ENCODE measurements around the gene LCAT.
"Not testable (repeated sequence)": the region's sequence is repeated elsewhere in the genome, so short reads cannot be mapped to it uniquely, and the experiment has no call there.

GRCh38 chr16:67915496-67915769 is 28.5 kb downstream of the LCAT start:
- not testable (repeated sequence) for TF ChIP-seq CTCF, POLR2A, POLR2AphosphoS5 (IDR thresholded peaks at IDR 0.05)

Measured in prostate gland (tissue), 2 donors.